ENCODE measurements around the gene PHLDA2.
A peak's percentile ranks its signal among the peaks of the same experiment; 100 is the strongest.

PHLDA2 gene

GRCh38 chr11:2928605-2929530 lies at the start of gene PHLDA2:
Gene PHLDA2 (minus strand): TSS chr11:2929420. CDS start chr11:2929364, 56 bp downstream.
- no peak for DNase-seq

- no peak for DNase-seq
These were observed 47.9 kb upstream of the PHLDA2 start for GRCh38 chr11:2977113-2977512.

GRCh38 chr11:2976294-2977063 lies 47.3 kb upstream of the PHLDA2 start:
- no peak for DNase-seq

- DNase-seq, result peak; percentile 48
These were observed 46.4 kb upstream of the PHLDA2 start for GRCh38 chr11:2975594-2975993.

- no peak for DNase-seq
These were observed 45.1 kb upstream of the PHLDA2 start for GRCh38 chr11:2974272-2974671.

- no peak for DNase-seq
These were observed 39.2 kb upstream of the PHLDA2 start for GRCh38 chr11:2968341-2968900.

- no peak for DNase-seq
These were observed 35.6 kb upstream of the PHLDA2 start for GRCh38 chr11:2964782-2965181.

- no peak for DNase-seq
These were observed 34.5 kb upstream of the PHLDA2 start for GRCh38 chr11:2963761-2964160.

GRCh38 chr11:2963112-2963754 lies 34.0 kb upstream of the PHLDA2 start:
- DNase-seq, result no peak

GRCh38 chr11:2961080-2961479 lies 31.9 kb upstream of the PHLDA2 start:
- DNase-seq, result no peak

GRCh38 chr11:2960139-2960538 lies 30.9 kb upstream of the PHLDA2 start:
- DNase-seq, result no peak

GRCh38 chr11:2958251-2958650 lies 29.0 kb upstream of the PHLDA2 start:
- DNase-seq, result no peak

- DNase-seq, result no peak
These were observed 26.8 kb upstream of the PHLDA2 start for GRCh38 chr11:2955906-2956476.

- DNase-seq, result no peak
These were observed 25.0 kb upstream of the PHLDA2 start for GRCh38 chr11:2954263-2954662.

- no peak for DNase-seq
These were observed 23.1 kb upstream of the PHLDA2 start for GRCh38 chr11:2952290-2952689.

GRCh38 chr11:2951231-2952110 lies 22.3 kb upstream of the PHLDA2 start:
- DNase-seq, result no peak

GRCh38 chr11:2950825-2951224 lies 21.6 kb upstream of the PHLDA2 start:
- no peak for DNase-seq

- DNase-seq, result no peak
These were observed 20.7 kb upstream of the PHLDA2 start for GRCh38 chr11:2949920-2950319.

GRCh38 chr11:2947744-2948143 lies 18.5 kb upstream of the PHLDA2 start:
- no peak for DNase-seq

- DNase-seq, result no peak
These were observed 16.6 kb upstream of the PHLDA2 start for GRCh38 chr11:2945757-2946287.

GRCh38 chr11:2945031-2945756 lies 16.0 kb upstream of the PHLDA2 start:
- DNase-seq, result peak; percentile 88
